NOMO-1 treated with dmso at 0.1 percent for 144 hours (cell line): ENCODE data around the gene VCL.
"Not testable (repeated sequence)": the region's sequence is repeated elsewhere in the genome, so short reads cannot be mapped to it uniquely, and the experiment has no call there.

ENCODE experiments used
- DNase-seq: peaks from one replicate; lab custom pipeline; 2025; ENCODE audit not compliant: unreplicated experiment; lab: John Stamatoyannopoulos, UW

The VCL gene

DNA sequence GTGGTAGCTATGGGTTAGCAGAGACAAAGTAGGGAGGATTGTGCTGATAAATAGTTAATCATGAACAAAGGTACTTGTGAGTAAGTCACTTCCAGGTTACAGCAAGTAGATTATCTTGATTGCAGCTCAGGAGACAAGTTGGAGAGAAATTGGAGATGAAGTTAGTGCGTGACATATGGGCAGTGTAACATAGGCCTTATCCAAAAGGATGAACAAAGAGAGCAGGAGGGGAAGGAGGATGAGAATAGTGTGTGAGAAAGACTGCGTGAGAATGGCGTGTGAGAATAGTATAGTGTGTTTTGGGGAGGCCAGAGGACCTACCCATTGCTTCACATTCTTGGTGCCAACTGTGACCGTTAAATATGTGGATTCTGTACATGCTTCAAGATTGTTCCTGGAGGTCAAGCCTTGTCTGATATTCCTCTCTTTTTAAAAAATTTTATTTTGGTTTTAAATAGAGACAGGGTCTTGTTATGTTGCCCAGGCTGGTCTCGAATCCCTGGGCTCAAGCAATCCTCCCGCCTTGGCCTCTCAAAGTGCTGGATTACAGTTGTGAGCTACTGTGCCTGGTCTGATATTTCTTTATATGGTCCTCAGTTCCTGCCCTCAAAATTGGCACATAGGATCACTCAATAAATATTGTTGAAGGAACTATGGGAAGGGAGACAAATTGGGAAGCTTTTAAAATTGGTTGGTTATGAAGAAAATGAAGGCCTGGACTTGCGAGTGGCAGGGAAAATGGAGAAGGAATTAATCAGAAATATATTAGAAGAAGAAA lies 3.2 kb downstream of the VCL start:
- DNase-seq = no peak

DNA sequence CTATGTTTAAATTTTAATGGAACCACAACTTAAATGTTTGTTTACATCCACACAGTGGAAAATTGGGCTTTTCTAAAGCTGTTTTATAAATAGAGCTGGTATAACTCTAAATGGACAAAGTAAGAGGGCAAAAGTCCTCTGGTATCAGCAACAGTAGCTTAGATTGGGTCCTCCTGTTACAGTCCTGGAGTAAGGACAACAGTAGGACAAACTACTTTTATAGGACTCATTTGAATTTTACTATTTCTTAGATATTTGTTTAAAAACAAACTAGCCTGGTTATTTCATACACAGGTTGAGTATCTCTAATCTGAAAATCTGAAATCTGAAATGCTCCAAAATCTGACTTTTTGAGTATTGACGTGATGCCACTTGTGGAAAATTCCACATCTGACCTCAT lies 8.4 kb downstream of the VCL start:
- no peak for DNase-seq

GRCh38 chr10:74008212-74008731 lies 10.4 kb downstream of the VCL start:
- DNase-seq = no peak

- no peak for DNase-seq
These were observed 13.1 kb downstream of the VCL start for GRCh38 chr10:74011017-74011416.

GRCh38 chr10:74011770-74012169 lies 13.9 kb downstream of the VCL start:
- DNase-seq = no peak

DNA sequence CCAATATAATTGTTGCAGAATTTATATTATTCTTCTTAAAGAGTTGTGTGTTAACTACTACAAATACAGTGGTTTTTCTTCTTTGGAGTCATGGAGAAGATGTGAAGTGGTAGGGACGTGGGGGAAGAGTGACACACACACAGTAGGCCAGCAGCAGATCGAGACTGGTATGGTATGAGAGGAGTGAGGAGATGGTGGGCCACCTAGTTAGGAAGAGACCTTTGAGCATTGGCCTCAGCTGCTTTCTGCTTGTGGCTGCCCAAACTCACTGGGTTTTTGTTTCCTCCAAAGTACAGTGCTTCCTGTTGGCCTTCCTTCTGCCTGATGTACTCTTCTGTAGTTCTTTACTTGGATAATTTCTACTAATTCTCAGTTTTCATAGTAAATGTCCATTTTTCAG lies 14.6 kb downstream of the VCL start:
- no peak for DNase-seq

- no peak for DNase-seq
These were observed 15.1 kb downstream of the VCL start for GRCh38 chr10:74013004-74013403.

DNA sequence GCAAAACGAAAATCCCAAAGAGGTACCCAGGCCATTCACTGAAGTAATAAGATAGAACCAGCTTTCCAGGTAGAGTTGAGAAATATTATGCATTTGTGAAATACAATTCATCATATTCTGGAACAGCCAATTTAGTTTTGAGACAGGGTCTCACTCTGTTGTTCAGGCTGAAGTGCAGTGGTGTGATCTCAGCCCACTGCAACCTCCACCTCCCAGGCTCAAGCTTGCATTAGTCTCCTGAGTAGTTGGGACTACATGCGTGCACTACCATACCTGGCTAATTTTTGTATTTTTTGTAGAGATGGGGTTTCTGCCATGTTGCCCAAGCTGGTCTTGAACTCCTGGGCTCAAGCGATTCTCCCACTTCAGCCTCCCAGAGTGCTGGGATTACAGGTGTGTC lies 16.7 kb downstream of the VCL start:
- not testable (repeated sequence) for DNase-seq

GRCh38 chr10:74018241-74018640 lies 20.3 kb downstream of the VCL start:
- DNase-seq = no peak

DNA sequence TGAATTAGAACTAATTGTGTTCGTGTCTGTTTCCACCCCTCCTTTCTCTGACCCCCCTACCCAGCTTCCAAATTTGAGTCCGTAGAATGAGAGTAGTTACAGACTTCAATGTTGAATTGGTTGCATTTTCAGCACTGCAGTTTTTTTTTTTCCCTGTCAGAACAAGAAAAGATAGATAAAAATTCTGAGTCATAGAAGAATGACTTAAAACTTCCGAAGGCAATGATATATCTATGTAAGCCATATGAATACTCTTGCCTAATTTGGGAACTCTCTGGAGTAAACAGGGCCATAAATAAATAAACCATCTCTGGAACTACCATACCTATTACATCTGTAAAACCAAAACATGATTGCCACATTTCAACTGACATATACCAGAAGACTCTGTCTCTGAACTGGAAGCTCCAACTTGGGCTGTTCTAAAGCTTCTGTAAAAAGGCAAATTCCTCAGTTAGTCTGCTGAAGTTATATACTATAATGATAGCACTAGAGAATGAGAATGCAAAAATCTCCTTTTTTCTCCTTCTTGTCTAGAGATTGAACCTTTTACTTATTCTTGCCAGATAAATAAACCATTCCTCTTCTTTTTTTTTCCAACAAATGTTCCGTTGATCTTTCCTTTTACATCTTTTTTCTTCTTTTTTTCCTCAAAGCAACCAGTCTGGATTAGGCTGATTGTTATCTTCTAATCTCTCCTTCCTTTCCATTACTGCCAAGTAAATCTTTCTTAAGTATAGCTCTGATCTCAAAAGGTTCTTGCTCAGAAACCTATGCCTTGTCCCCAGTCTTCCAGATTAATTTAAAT lies 23.5 kb downstream of the VCL start:
- no peak for DNase-seq

DNA sequence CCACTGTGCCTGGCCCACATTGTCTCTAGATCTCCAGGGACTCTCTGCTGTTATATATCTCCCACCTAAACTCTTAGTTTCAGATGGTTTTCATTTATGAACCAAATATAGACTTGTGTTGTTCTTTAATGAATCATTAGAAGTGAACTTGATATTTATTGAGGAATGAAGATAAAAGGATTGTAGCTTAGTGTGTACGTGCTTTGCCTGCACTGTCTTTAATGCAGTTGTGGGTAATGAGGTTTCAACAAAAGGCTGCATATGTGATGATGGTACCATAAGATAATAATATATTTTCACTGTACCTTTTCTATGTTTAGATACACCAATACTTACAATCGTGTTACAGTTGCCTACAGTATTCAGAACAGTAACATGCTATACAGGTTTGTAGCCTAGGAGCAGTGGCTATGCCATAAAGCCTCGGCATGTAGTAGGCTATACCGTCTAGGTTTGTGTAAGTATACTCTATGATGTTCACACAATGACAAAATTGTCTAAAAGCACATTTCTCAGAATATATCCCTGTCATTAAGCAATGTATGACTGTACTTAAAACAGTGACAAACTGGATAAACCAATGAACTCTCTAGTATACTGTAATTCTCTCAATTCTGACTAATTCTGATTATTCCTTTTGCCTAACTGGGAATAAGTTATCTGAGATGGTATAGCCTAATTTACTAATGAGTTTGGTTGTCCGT lies 25.2 kb downstream of the VCL start:
- no peak for DNase-seq

DNA sequence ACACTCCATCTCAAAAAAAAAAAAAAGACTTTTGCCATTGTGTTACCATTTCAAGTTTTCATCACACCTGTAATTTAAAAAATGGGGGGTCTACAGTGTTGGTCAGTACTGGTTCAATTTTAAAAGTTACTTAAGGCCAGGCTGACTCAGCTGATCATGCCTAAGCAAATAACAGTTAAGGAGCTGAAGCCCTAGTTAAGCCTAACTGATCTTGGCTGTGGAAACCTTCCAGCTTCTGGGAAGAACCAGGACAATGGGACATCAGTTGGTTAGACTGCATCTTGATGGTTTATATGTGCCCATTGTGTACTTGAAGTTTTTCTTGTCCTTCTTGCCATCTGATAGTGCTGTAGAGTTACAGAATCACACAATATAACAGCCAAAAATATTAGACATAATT lies 26.7 kb downstream of the VCL start:
- no peak for DNase-seq

GRCh38 chr10:74025380-74025978 lies 27.6 kb downstream of the VCL start:
- DNase-seq = no peak

GRCh38 chr10:74026428-74027015 lies 28.6 kb downstream of the VCL start:
- DNase-seq = no peak

DNA sequence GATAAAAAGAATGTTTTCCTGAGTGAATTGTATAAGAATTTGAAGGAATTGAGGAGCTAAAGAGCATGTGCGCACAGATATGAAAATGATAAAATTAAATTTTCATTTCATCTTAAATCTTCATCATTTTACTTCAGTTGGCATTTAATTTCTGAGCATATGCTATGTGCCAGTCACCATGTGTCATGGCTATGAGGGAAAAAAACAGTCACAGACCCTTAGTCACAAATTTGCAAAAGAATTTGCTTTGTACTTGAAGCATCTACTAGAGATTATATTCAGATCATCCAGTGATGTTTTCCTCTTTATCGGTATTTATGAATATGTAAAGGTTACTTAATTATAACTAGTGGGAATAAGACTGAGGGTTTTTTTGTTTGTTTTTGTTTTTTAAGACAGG lies 29.8 kb downstream of the VCL start:
- DNase-seq = no peak

GRCh38 chr10:74029943-74030342 lies 32.0 kb downstream of the VCL start:
- no peak for DNase-seq

GRCh38 chr10:74032208-74032607 lies 34.3 kb downstream of the VCL start:
- not testable (repeated sequence) for DNase-seq

DNA sequence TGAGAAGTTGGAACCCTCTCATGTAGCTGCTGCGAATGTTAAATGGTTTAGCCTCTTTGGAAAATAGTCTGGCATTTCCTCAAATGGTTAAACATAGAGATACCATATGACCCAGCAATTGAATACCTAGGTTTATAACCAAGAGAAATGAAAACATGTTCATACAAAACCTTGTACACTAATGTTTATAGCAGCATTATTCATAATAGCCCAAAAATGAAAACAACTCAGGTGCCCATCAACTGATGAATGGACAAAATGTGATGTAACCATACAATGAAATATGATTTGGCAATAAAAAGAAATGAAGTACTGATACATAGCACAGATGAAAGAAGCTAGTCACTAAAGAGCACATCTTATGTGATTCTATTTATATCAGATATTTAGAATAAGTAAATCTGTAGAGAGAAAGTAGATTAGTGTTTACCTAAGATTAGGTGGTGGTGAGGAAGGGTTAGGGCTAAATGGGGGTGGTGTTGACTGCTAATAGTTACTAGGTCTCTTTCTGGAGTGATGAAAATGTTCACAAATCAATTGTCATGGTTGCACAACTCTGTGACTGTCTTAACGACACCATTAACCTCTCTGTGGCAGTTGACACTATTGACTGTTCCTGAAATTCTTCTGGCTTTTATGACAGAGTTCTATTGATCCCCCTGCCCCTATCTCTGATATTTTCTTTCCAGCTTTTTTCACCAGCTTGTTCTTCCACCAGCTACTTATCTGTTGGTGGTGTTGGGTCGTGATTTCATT lies 35.2 kb downstream of the VCL start:
- DNase-seq = peak; percentile 43

- DNase-seq = no peak
These were observed 35.8 kb downstream of the VCL start for GRCh38 chr10:74033702-74034101.

- DNase-seq = no peak
These were observed 36.4 kb downstream of the VCL start for GRCh38 chr10:74034301-74034700.
